HG03457 (cell line): ENCODE measurements around the gene SEC24A.
"Not testable (repeated sequence)": the region's sequence is repeated elsewhere in the genome, so short reads cannot be mapped to it uniquely, and the experiment has no call there.

ENCODE experiments used
- ATAC-seq: cut with Tn5 transposase; IDR thresholded peaks from one replicate; pipeline ENCODE4 v1.9.1; 2021; ENCODE audit warnings: moderate number of reproducible peaks; ENCODE audit not compliant: unreplicated experiment

The SEC24A gene

GRCh38 chr5:134738963-134739661 lies 90.5 kb downstream of the SEC24A start:
- no peak for ATAC-seq

DNA sequence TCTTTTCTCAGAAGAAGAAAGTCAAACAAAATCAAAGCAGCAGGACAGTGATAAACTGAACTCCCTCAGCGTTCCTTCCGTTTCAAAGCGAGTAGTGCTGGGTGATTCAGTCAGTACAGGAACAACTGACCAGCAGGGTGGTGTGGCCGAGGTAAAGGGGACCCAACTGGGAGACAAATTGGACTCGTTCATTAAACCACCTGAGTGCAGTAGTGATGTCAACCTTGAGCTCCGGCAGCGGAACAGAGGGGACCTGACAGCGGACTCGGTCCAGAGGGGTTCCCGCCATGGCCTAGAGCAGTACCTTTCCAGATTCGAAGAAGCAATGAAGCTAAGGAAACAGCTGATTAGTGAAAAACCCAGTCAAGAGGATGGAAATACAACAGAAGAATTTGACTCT lies 92.5 kb downstream of the SEC24A start:
- ATAC-seq, result no peak

DNA sequence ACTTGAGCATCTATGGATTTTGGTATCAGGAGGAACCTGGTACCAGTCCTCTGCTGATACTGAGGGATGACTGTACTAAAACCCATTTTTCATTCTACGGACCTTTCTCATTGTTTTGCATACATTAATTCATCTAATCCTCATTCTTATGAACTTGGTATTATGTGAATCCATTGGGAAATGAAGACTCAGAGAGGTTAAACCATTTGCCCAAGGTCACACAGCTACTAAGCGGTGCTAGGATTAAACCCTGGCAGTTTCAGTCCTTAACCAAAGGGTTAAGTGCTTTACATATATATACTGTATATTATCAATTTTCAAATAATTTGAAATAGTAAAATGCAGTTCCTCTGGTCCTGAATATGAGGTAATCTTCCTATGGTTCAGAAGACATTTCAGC lies 93.5 kb downstream of the SEC24A start:
- no peak for ATAC-seq

DNA sequence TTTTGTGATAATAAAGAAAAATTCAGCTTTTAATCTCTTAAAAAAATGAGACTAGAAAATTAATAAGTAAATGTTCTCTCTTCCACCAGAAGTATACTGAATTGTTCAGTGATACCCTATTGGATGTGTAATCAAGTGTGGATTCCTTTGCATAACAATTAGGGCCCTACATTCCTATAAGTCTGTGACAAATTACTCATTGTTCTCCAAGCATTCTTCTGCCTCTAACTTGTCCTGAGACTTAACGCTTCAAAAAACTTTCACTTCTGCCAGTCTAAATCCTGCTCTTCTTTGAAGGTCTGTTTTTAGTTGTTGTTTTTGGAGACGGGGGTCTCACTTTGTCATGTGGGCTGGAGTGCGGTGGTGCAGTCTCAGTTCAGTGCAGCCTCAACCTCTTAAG lies 100.8 kb downstream of the SEC24A start:
- ATAC-seq, result no peak

- no peak for ATAC-seq
Measured at GRCh38 chr5:134758176-134758503, 109.6 kb downstream of the SEC24A start.

DNA sequence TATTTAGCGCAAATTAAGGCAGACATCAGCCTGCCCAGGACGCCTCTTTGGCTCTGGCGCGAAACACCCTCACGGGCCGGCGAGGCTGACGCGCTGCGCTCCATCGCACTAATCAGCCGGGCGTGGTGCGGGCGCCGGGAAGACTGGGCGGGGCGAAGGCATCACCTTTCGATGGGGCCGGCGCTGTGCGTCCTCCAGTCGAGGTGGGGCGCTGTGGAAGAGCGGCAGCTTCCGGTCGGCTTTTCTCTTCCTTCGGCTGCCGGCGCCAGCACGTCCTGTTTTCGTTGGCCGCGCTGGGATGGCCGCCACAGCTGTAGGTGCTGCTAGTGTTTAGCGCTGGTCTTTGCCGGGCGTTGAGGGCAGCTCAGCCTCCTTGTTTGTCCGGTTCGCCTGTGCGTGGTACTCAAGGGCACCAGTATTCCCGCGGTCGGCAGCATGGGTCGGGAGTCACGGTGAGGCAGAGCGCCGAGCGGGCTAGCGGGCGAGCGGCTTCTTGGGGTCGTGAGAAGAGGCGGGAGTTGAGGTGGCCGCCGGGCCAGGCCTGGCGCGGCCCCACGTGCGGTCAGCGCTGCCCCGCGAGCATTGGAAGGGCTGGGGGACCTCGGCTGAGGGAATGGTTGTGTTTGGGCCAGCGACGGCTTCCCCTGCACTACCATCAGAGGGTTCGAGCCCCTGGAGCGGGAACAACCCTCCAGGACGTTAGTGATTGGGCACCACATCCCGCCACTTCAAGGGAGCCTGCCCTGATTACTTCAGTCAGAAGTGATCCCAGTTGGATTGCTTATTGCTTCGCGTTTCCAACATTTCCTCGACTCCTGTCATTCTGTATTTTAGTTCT lies 110.1 kb downstream of the SEC24A start, which contains the start of gene DDX46:
Gene DDX46 (plus strand): TSS at position 276 of the 838 bp plus-strand sequence. CDS start 160 bp downstream, at position 436.
- ATAC-seq, result peak; percentile 92

GRCh38 chr5:134767528-134768291 lies 119.1 kb downstream of the SEC24A start:
- not testable (repeated sequence) for ATAC-seq

DNA sequence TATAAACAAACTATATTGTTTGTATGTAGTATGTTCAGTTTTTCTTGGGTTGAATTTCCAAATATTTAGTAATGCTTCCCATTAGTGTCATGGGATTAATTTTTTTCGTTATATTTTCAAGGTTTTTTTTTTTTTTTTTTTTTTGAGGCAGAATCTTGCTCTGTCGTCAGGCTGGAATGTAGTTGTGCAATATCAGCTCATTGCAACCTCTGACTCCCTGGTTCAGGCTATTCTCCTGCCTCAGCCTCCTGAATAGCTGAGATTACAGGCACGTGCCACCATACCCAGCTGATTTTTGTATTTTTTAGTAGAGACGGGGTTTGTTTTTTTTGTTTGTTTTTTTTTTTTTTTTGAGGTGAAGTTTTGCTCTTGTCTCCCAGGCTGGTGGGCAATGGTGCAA lies 120.6 kb downstream of the SEC24A start:
- ATAC-seq, result no peak

DNA sequence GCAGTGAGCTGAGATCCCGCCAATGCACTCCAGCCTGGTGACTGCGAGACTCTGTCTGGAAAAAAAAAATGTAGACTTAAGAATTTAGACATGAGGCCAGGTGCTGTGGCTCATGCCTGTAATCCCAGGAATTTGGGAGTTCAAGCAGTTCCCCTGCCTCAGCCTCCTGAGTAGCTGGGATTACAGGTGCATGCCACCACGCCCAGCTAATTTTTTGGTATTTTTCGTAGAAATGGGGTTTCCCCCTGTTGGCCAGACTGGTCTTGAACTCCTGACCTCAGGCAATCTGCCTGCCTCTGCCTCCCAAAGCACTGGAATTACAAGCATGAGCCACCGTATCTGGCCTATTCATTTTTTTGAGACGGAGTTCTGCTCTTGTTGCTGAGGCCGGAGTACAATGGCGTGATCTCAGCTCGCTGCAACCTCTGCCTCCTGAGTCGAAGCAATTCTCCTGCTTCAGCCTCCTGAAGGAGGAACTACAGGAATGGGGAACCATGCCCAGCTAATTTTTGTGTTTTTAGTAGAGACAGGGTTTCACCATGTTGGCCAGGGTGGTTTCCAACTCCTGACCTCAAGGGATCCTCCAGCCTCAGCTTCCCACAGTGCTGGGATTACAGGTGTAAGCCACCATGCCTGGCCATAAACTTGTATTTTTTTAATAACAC lies 124.0 kb downstream of the SEC24A start:
- no peak for ATAC-seq

DNA sequence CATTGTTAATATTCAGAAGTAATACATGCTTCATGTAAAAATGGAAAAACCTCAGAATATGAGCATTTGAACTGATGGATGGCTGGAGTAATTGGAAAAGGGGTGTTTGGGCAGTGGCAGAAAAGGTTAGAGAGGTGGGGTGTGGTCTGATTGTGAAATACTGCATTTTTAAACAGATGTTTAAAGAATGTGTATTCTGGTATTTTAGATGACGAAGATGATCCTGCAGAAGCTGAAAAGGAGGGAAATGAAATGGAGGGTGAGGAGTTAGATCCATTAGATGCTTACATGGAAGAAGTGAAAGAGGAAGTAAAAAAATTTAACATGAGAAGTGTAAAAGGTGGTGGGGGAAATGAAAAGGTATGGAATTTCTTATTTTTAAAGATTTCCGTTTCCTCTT lies 128.8 kb downstream of the SEC24A start:
- ATAC-seq, result no peak
